DMS79 (cell line): ENCODE measurements around the gene TRAF3IP1.

Source experiments
- DNase-seq: peaks from one replicate; lab custom pipeline; 2025; lab: John Stamatoyannopoulos, UW

The TRAF3IP1 gene

DNA sequence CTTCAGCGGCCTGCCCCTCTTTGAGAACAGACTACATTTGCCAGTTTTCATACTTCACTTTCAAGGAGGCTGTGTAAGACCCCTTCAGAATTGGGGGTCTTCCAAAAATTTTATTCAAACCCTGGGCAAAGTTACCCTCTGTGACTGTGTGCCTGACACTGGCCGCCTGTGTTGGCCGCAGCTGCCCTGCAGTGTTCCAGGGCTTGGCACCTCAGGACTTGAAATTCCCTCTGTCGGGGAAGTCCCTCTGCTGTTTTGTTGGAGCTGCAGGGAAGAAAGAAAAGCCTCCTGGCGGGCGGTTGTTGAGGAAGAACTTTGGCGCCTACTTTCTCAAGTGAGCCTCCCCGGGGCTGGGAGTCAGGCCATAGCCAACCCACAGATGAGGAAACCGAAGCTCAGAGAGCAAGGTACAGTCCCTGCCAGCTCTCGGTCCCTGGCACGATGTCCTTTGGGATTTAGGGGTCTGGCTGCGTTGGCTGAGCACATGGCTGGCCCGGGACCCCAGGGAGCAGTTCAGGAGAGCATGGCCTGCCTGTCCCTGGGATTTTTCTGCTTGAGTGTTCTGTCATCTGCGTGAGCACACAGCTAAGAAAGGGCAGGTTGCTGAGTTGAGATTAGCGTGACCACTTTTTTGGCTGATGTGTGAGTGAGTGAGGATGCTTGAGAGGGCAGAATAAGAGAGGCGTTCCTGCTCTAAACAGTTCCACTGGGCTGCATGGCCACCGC lies 88.5 kb downstream of the TRAF3IP1 start:
- DNase-seq = peak; percentile 17

DNA sequence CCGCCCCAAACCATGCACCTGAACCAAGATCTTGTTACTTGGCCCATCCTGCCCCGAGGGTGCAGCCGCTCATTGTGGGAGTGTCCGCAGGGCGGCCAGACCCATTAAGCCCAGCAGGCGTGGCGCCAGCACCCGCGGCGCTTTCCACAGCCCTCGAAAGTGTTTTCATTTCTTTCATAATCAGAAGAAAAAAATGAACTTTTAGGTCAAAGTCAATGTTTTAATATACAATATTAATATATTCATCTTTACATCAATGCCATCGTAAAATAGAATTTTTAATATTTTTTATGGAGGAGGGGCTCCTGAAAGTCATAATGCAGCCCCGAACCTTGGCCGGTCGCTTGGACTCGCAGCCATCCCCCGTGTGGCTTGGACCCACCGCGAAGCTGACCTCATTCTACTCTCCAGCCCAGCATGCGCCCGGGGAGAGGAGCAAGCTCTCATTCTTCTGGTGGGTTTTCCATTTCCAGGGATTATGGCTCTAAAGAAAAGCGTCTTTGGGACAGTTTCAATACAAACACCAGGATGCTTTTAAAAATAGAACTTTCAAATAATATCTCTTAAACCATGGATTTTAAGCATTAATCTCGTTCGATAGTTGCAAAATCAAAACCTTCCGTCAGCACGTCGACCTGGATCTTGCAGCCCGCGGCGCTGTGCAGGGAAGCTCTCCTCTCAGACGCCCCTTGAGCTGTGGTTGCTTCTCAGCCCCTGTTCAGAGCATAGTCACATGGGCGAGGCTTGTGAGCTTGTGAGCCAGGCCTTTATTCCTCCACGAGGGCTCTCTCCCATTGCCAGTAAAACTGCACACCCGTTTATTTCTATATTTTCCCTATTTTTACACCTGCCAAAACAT lies 89.3 kb downstream of the TRAF3IP1 start:
- DNase-seq = no peak

DNA sequence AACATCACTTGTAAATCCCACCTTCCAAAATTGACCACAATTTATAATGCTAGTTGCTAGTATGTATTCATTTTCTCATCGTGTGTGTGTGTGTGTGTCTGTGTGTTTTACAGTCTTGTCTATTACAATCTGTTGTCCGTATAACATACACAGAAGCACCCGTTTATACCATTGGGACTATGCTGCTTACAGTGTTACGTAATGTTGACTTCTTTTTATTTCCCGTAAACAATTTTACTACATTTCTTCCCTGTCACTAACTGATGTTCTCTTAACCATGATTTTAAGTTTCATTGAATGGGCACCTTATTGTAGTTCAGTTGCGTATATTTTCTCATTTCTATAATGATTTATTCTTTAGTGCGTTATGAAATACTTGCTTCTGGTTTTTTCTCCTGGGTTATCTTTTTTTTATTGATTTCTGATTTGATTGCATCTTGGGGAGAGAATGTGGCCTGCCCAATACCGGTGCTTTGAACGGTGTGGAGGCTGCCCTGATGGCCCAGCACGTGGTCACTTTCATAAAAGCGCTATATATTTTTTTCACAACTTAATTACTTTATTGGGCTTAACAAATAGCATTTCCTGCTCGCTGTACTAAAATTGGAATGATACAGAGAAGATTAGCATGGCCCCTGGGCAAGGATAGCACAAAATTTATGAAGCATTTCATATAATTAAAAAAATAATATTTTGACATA lies 91.9 kb downstream of the TRAF3IP1 start:
- no peak for DNase-seq

DNA sequence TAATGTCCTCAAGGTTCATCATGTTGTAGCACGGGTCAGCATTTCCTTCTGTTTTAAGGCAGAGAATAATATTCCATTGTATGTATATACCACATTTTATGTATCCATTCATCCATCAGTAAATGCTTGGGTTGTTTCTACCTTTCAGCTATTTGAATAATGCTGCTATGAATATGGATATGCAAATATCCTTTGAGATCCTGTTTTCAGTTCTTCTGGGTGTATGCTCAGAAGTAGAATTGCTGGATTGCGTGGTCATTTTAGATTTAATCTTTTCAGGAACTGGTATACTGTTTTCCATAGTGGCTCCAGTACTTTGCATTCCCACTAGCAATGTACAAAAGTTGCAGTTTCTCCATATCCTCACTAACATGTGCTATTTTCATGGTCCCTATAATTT lies 93.0 kb downstream of the TRAF3IP1 start:
- DNase-seq = no peak

DNA sequence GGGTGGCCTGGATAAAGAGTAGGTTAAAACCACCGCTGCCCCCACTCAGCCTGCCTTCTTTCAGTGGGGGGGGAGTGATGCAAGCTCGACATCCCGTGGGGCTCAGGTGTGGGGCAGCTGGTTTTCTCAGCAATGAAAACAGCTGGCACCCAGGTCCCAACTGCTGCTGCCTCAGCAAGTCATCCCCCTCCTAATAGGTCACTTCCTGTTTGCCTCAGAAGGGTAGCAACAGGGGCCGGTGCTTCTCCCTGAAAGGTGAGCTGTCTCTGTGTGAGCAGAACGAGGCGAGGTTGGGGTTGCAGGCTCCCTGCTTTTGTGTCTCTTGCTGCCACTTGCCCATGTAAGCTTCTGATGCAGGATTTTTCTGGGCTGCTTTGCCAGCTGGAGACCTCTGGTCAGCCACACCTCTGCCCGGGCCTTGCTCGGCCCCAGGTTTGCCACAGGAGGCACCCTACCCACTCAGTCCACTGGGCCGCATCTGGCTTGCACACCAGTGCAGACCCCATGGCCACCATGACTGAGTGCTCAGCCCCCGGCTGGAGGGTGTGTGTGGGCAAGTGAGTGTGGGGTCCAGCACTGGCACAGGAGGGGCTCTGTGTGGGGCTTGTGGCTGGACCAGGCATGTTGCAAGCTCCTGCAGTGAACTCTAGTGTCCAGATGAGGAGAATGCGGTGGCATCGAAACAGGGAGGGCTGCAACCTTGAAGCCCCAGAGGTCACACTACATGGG lies 94.9 kb downstream of the TRAF3IP1 start:
- no peak for DNase-seq

DNA sequence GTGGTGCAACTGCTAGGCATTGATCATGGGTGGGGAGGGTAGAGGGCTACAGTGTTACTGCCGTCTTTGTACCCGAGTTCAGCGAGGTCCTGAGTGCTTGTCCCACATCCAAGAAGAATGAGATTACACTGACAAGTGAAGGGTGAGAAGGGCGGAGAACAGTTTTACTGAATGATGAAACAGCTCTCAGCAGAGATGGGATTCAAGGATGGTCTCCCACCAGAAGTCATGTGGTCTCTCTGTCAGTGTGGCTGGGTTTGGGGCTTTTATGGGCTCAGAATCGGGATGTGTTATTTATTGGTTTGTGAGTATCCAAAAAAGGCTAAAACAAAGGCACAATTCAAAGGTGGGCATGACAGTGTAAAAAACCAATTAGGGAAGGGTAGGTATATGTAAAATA lies 95.6 kb downstream of the TRAF3IP1 start:
- DNase-seq = no peak

DNA sequence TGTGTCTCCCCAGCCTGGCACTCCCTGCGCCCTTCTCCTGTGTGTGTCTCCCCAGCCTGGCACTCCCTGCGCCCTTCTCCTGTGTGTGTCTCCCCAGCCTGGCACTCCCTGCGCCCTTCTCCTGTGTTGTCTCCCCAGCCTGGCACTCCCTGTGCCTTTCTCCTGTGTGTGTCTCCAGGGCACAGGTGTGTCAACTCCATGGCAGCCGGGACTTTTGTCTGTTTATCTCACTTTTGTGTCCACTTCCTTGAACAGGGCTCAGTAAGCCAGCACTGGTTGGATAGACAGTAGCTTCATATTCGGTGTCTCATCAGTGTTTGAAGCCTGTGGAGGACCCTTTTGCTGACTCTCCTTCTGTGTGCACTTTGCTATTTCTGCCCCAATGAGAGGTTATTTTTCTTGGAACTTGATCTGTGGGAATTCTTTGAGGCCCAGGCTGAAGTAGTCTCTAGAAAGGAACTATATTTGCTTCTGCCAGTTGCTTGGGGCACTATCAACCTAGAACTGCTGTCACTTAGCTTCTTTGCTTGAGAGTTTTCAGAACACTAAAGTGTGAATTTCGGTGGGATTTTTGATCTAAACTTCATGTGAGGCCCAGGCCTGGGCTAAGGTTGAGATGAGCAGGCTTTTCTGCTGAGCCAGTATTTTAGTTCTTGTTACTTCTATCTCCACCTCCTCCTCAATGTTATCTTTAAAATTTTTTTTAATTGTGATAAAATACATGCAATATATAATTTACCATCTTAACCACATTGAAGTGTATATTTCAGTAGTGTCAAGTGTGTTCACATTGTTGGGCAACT lies 98.1 kb downstream of the TRAF3IP1 start:
- no peak for DNase-seq

DNA sequence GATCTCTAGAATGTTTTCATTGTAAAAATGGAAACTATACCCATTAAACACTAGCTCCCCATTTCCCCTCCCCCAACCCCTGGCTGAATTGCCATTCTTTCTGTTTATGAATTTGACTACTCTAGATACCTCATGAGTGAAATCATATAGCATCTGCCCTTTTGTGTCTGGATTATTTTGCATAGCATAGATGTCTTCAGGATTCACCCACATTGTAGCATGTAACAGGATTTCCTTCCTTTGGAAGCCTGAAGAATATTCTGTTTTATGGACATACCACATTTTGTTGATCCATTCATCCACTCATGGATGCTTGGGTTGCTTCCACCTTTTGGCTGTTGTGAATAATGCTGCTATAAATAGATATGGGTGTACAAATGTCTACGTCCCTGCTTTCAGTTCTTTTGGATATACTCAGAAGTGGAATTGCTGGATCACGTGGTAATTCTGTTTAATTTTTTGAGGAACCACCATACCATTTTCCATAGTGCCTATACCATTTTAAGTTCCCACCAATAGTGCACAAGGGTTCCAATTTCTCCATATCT lies 98.8 kb downstream of the TRAF3IP1 start:
- DNase-seq = no peak

DNA sequence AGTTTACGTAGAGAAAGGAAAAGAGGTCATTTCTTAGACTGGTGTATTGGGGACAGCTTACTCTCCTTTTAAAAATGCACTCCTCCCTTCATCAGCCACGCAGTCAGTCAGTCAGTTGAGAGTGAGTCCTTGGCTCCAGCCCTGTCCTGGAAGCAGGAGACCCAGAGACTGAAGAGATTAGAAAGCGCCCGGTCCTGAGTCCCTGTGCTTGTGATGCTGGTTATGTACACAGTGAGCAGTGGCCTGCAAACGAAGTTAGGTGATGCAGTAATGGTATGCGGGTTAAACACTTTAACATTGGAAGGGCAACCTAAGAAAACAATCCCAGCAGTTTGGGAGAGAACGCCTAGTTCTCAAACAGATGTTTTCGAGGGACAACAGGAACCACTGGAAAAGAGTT lies 100.1 kb downstream of the TRAF3IP1 start:
- no peak for DNase-seq

DNA sequence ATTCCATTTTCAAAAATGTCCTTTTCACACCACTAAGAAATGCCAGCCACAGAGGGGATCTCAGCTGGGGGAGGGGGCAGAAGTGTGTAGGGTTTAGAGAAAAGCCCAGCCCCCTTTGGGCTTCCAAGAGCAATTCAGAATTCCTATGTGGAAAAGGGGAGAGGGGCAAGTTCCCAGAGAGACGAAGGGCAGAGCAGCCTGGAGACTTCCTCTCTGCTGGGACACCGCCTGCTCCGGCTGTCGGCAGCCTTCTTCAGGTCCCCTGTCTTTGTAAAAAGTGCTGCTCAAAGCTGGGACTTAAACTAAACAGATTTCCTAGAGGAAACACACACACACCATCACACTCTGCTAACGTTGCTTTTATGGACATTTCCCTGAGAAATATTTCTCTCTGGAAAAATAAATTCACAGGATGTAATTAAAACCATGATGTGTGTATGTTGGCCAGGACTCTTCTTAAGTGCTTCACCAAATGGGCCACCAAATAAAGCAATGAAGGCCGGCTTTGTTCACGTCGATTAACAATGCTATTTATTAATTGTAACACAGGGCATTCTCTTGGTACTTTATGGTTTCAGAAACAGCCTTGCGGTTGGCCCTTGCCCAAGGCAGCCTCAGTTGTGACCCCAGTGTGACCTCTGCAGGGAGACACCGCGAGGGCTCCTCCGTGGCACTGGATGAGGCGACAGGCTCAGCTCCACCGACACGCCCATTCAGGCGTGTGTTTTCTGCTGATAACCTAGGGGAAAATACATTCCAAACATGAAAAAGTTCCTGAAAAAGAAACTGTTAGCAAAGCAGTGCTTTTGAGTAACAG lies 100.8 kb downstream of the TRAF3IP1 start:
- DNase-seq = no peak

DNA sequence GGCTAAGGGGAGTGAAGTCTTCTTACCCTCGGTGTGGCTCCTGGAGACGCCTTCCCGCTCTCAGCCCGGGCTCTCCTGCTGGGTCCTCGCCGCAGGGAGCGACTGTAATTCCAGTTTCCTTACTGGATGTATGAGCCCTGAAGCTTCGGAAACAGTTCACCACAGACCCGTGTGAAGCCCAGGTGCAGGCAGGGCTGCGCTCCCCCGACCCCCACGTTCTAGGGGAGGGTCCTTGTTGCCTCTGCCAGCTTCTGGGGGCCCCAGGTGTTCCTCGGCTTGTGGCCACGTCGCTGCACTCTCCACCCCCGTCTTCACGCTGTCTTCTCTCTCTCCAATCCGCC lies 101.3 kb downstream of the TRAF3IP1 start:
- DNase-seq = no peak

DNA sequence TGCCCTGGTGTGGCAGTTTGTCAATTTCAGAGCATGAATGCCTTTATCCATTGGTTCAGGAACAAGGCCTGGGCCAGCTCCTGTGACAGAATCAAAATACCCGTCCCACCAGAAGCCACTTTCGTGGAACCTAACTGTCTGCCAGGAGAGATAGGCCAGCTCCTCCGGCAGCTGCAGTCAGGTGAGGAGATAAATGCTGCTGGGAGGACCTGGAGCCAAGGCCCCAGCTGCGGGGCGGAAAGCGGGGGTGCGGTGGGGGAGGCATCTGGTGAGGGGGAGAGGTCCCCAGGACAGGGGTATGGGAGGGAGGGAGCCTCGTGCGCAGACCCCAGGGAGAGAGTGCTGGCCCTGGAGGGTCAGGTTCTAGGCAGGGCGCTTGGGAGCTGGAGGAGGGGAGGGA lies 102.0 kb downstream of the TRAF3IP1 start:
- no peak for DNase-seq

DNA sequence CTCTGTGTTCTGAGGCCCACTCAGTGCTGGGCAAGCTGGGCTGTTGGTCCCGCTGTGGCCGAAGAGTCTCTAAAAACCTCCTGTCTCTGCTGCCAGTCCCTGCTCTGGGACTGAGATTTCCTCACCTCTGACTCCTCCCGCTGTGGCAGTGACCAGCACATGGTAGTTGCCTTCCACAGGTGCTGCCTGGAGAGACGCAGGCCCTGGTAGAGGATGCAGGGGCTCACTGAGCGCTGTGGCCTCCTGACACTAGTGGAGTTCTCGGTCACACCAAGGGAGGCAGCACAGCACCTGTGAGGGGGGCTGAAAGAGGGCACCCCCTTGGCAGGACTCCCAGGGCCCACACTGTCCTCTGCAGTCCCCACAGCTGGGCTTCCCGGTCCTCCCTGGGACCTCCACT lies 102.6 kb downstream of the TRAF3IP1 start:
- no peak for DNase-seq

DNA sequence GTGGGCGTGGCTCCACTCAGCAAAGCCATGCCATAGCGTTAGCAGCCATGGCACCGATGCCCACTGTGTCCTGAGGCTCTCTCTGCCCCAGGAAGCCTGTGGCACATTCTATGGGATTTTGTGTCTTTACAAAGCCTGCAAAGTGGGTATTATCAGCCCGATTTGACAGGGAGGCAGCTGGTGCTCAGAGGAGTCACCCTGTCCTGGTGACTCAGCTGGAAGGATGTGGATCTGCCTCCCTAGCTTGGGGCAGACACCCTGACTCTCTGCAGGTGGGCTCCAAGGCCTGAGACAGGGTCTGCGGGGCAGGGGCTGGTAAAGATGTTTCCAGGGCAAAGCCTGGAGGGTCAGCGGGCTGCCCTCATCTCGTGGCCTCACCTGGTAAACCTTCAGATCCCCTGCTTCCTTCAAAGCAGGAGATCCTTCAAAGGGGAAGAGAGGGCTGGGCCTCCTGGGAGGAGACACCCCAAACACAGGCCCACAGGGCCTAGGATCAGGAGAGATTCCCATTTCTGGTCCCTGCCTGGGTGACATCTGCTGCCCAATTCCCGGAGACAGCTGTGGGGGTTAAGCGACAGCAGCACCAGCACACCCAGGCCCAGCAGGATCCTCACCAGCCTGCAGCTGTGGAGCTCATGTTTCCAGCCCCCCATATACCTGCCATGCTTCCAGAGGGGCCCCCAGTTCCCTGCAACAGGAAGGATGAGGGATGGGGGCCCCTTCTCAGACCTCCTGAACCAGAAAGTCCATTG lies 103.4 kb downstream of the TRAF3IP1 start:
- no peak for DNase-seq

DNA sequence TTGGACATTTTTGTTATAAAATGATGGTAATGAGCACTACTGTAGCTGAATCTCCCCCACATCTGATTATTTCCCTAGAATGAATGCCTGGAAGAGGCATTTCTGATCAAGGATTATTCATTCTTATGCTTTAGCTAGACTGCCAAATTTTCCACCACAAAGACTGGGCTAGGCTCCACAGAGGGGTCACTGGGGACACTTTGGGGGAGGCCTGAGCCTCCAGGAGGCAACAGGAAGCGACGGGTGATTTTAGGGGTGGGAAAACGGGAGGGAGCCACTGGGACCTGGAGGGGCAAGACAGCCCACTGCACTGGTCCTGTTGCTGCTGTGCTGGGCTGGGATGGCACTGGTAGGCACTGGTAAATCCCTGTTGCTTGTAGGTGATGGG lies 104.0 kb downstream of the TRAF3IP1 start:
- DNase-seq = no peak

DNA sequence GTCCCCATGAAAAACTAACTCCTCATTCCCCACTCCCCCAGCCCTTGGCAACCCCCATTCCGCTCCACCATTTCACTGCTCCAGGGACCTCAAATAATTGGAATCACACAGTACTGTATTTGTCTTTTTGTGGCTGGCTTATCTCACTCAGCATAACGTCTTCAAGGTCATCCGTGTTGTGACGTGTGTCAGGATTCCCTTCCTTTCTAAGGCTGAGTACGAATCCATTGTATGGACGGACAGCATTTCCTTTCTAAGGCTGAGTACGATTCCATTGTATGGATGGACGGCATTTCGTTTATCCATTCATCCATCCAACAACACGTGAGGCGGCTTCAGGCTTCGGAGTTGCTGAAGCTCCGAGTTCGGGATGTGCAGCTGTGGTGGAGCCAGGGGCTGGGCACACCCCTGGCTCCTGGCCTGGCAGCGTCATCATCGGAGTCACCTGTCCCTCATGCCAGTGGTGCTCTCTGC lies 105.2 kb downstream of the TRAF3IP1 start:
- no peak for DNase-seq

DNA sequence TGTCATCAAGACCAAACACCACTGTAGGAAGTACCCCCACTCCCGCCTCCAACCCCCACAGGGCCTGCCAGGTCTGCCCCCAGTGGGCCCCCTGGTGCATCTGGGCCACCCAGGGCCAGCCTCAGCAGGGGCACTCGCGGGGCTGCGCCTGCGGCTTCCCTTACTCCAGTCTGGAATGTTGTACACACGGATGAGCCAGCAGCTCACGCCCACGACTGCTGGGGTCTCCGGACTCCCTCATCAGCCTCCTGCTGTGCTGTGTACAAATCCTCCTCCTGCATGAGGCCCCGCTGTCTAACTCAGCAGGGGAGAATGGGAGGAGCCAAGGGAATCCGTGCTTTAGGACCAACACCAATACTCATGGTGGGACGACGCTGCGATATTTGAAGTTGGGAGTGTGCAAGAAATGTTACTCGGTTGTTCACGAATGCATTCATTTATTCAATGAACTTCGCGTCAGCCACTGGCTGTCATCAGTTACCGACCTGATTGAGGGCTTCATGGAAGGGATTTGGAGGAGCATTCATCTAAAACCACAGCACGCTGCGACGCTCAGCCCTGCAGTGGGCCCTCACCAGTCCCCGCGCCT lies 105.8 kb downstream of the TRAF3IP1 start:
- no peak for DNase-seq

DNA sequence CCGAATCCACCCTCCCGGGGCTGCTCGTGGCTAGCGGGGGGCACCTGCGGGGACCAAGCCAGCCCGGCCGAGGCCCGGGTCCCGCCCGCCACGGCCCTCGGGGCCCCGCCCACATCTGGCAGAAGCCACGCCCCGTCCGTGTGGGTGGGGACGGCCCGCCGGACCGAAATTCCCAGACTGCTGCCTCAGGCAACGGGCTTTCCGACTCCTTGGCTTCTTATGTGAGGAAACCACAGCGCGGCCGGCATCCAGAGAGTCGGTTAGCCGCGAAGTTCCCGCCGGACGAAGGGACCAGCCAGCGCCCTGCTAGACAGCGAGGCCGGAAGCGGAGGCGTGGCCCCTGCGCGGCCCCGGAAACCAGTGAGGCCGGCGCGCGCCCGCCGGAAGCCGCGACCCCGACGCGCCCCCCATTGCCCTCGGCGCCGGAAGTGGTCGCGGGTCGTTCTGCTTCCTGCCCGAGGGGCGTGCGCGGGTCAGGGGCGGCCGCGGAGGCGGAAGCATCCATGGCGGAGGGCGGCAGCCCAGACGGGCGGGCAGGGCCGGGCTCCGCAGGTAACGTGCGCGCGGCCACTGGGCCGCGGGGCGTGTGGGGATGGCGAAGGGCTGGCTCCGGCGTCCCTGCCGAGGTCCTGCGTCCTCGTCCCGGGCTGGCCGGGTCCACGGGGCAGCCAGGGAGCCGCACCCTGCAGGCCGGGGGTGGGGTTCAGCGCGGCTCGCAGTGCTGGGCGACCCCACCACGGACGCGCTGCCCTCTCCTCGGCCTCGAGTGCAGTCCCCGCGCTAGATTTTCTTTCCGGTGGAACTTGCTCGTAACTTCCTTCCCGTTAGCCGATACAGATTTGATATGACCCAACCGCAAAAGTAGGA lies 106.5 kb downstream of the TRAF3IP1 start, which contains the start of gene ASB1:
Gene ASB1, plus strand, starts transcription at position 360 of the 867 bp plus-strand sequence. Its CDS starts 144 bp downstream, at position 504.
- peak; percentile 50 for DNase-seq
